HepG2 (cell line): ENCODE measurements around the gene CGNL1. TPM values are rescaled to one million over a fixed set of nuclear protein-coding genes. Genes with fewer than 3 reads are reported as not detected.

Experiments used
- ATAC-seq: fragments of 200-7000 bp; cut with Tn5 transposase; 3 replicates; pipeline ENCODE4 v1.9.1; 2020; ENCODE audit warnings: mild to moderate bottlenecking, moderate library complexity
- BruUV-seq: library from RNA; stranded (reverse); fragments of 400-500 nt; replicated peaks from 2 replicates; lab custom pipeline; 2021; lab: Mats Ljungman, UMichigan
- CTCF ChIA-PET: fragments of 300-600 bp; formaldehyde crosslinking; extraction: SDS; loops from one replicate; lab custom pipeline; 2021; ENCODE audit warnings: low total read pairs, inconsistent platforms, low intra/inter-chr PET ratio; lab: Yijun Ruan, JAX
- POLR2A ChIA-PET: fragments of 350-600 bp; sonication (Branson Sonifier 250); formaldehyde crosslinking; loops from one replicate; lab custom pipeline; 2020; ENCODE audit warnings: antibody characterized with exemption, inconsistent platforms; lab: Yijun Ruan, JAX
- DNase-seq: peaks from one replicate; pipeline ENCODE4 v3.0.0-alpha.2; 2015; ENCODE audit warnings: low spot score
- FAIRE-seq: peaks from 3 replicates; lab custom pipeline; 2011; peaks lifted over from hg19 to GRCh38; lab: Jason Lieb, UNC
- H2AFZ ChIP-seq: one replicate; pipeline ENCODE4 v1.6.1; 2011; ENCODE audit warnings: low read length, inconsistent platforms
- H3K27ac ChIP-seq: fragments of 300-600 bp; 3 replicates; pipeline ENCODE4 v1.8.0; 2011; ENCODE audit warnings: mixed run types, mild to moderate bottlenecking, mixed read lengths, low read length, inconsistent platforms; ENCODE audit not compliant: insufficient read depth; ENCODE audit errors: extremely low read length
- H3K27me3 ChIP-seq, 2 experiments: fragments of 200-600 bp in 1 of 2; 2 replicates in 1 of 2; 3 replicates in 1 of 2; pipeline versions ENCODE4 v1.6.0 to v1.8.0; 2011; ENCODE audit warnings: low read length in 2 of 2, mild to moderate bottlenecking in 2 of 2, moderate library complexity in 2 of 2, inconsistent platforms in 1 of 2; ENCODE audit not compliant: insufficient read depth in 2 of 2, control insufficient read depth in 1 of 2
- H3K36me3 ChIP-seq, 2 experiments: fragments of 200-600 bp in 1 of 2; replicated peaks in 1 of 2; 2 replicates in 1 of 2; 3 replicates in 1 of 2; pipeline versions ENCODE4 v1.5.1 to v1.8.0; 2011; ENCODE audit warnings: low read length in 2 of 2, inconsistent platforms in 1 of 2; ENCODE audit not compliant: insufficient read depth in 2 of 2, control insufficient read depth in 1 of 2
- H3K4me1 ChIP-seq: 2 replicates; pipeline ENCODE4 v1.5.1; 2012; ENCODE audit warnings: low read length, inconsistent platforms; ENCODE audit not compliant: insufficient read depth
- H3K4me2 ChIP-seq: 2 replicates; pipeline ENCODE4 v1.6.0; 2011; ENCODE audit warnings: low read depth, low read length, inconsistent platforms
- H3K4me3 ChIP-seq, 3 experiments: fragments of 200-600 bp in 1 of 3; sonication (generic), shearing (Covaris generic) in 1 of 3; replicated peaks in 1 of 3; 2 replicates each; pipeline ENCODE4 v1.5.1; 2011 to 2016; ENCODE audit warnings: low read length in 3 of 3, inconsistent platforms in 2 of 3, low read depth in 2 of 3, mild to moderate bottlenecking in 2 of 3, control low read depth in 1 of 3, mixed read lengths in 1 of 3; ENCODE audit not compliant: insufficient read depth in 1 of 3
- H3K79me2 ChIP-seq: one replicate; pipeline ENCODE4 v1.6.1; 2011; ENCODE audit warnings: low read length, inconsistent platforms; ENCODE audit not compliant: insufficient read depth
- H3K9ac ChIP-seq: 2 replicates; pipeline ENCODE4 v1.6.0; 2011; ENCODE audit warnings: mild to moderate bottlenecking, low read depth, low read length, inconsistent platforms; ENCODE audit not compliant: insufficient read depth
- H3K9me3 ChIP-seq: 2 replicates; pipeline ENCODE4 v1.5.1; 2012; ENCODE audit warnings: mild to moderate bottlenecking, low read length
- H4K20me1 ChIP-seq: 2 replicates; pipeline ENCODE4 v1.6.0; 2011; ENCODE audit warnings: inconsistent platforms, mild to moderate bottlenecking, low read length, moderate library complexity; ENCODE audit not compliant: insufficient read depth
- CHD2 ChIP-seq: IDR thresholded peaks from 2 replicates; pipeline ENCODE4 v1.6.1; 2011; ENCODE audit warnings: low read depth, low read length, improper control_type of control experiment
- CREBL2 ChIP-seq: sonication (generic); formaldehyde crosslinking; IDR thresholded peaks from 2 replicates; pipeline ENCODE4 v1.8.1; 2023; ENCODE audit warnings: missing genetic modification reagents, mild to moderate bottlenecking, borderline replicate concordance
- DNMT1 ChIP-seq: sonication (generic); formaldehyde crosslinking; IDR thresholded peaks from 2 replicates; pipeline ENCODE4 v1.5.1; 2020; ENCODE audit warnings: mild to moderate bottlenecking, missing genetic modification reagents
- HDAC2 ChIP-seq: sonication (generic); formaldehyde crosslinking; IDR thresholded peaks from 2 replicates; pipeline ENCODE4 v1.4.0; 2020; ENCODE audit warnings: missing genetic modification reagents
- HINFP ChIP-seq: sonication (generic); formaldehyde crosslinking; IDR thresholded peaks from 2 replicates; pipeline ENCODE4 v1.4.0; 2020; ENCODE audit warnings: low read depth, mild to moderate bottlenecking, missing genetic modification reagents
- SKI ChIP-seq: fragments of 450-650 bp; IDR thresholded peaks from one replicate; pipeline ENCODE4 v1.6.1; 2018; ENCODE audit warnings: mild to moderate bottlenecking; ENCODE audit not compliant: partially characterized antibody
- SYNCRIP ChIP-seq: fragments of 200-400 bp; formaldehyde crosslinking; IDR thresholded peaks from 2 replicates; pipeline ENCODE4 v1.6.1; 2018; ENCODE audit warnings: mild to moderate bottlenecking, low read depth, low read length; ENCODE audit not compliant: insufficient read depth
- TAF15 ChIP-seq: fragments of 200-400 bp; formaldehyde crosslinking; IDR thresholded peaks from one replicate; pipeline ENCODE4 v1.6.1; 2018; ENCODE audit warnings: mild to moderate bottlenecking, low read depth, low read length; ENCODE audit not compliant: poor library complexity, severe bottlenecking
- U2AF1 ChIP-seq: fragments of 200-400 bp; formaldehyde crosslinking; optimal IDR thresholded peaks from 2 replicates; pipeline ENCODE3; 2017; ENCODE audit warnings: mild to moderate bottlenecking, low read depth, low read length
- ZNF136 ChIP-seq: sonication (generic); formaldehyde crosslinking; IDR thresholded peaks from 2 replicates; pipeline ENCODE4 v1.8.1; 2022; ENCODE audit warnings: low read depth, mild to moderate bottlenecking, moderate library complexity, missing genetic modification reagents
- ZNF143 ChIP-seq: sonication (generic); formaldehyde crosslinking; IDR thresholded peaks from 2 replicates; pipeline ENCODE4 v1.4.0; 2020; ENCODE audit warnings: missing genetic modification reagents
- ZNF460 ChIP-seq: sonication (generic); formaldehyde crosslinking; IDR thresholded peaks from 2 replicates; pipeline ENCODE4 v1.5.1; 2020; ENCODE audit warnings: missing genetic modification reagents, mild to moderate bottlenecking, borderline replicate concordance
- ZNF709 ChIP-seq: sonication (generic); formaldehyde crosslinking; IDR thresholded peaks from 2 replicates; pipeline ENCODE4 v1.5.0; 2020; ENCODE audit warnings: mild to moderate bottlenecking, missing genetic modification reagents
- ZNF766 ChIP-seq: sonication (generic); formaldehyde crosslinking; IDR thresholded peaks from 2 replicates; pipeline ENCODE4 v1.5.0; 2020; ENCODE audit warnings: missing genetic modification reagents, borderline replicate concordance
- WGBS: methylation state at CpG from one replicate; pipeline ENCODE4 v1.1.6; 2017; ENCODE audit warnings: low lambda C conversion rate; 5-methylcytosine and 5-hydroxymethylcytosine counted together
- in situ Hi-C: cut with HindIII; loops from 2 replicates; pipeline ENCODE4 v1.10.0; 2017; ENCODE audit warnings: low pct_unique_long_range_greater_than_20kb; ENCODE audit not compliant: extremely low pct_ligation_motif_present
- intact Hi-C: fragments of 100-400 bp; cut with micrococcal nuclease; formaldehyde crosslinking; loops from one replicate; pipeline ENCODE4 v1.10.0; 2022; ENCODE audit not compliant: unreplicated experiment
- polyA plus RNA-seq, 8 experiments: library from polyadenylated mRNA; depleted of rRNA in 3 of 8; stranded (reverse) in 7 of 8; unstranded in 1 of 8; fragments of >200 nt; fragmentation: Illumina TruSeq in 4 of 8; extraction: Trizol in 4 of 8; gene quantifications; 2 replicates each; pipeline versions ENCODE4 v1.2.1 to v1.2.3, GENCODE V29; 2011 to 2016; ENCODE audit warnings: low read depth in 4 of 8, missing spikeins in 1 of 8, mixed read lengths in 1 of 8; ENCODE audit not compliant: insufficient read depth in 1 of 8
- total RNA-seq, 5 experiments: library from RNA; depleted of rRNA; stranded (reverse); fragments of >200 nt; fragmentation: Illumina TruSeq; extraction: Trizol; gene quantifications; 2 replicates each; pipeline ENCODE4 v1.2.3, GENCODE V29; 2016; ENCODE audit warnings: low read depth in 1 of 5

Gene CGNL1
- total and polyA plus RNA-seq, 2 of the 13 experiments (the other 11 are each of a cell fraction or from before 2014, with no cell fraction given) = 5.6 to 15.6 TPM

GRCh38 chr15:57389991-57390390 lies 13.7 kb downstream of the CGNL1 start:
- in situ Hi-C loops = no loop called here
- H2AFZ ChIP-seq = no peak overlapping the region
- no peak overlapping the region for H3K9ac ChIP-seq
- H3K27me3 ChIP-seq = no peaks in the 10 kb centered on the region
- FAIRE-seq (no peak), ATAC-seq (no peak), DNase-seq (no peak)
- H3K79me2 ChIP-seq = peaks cover 16% of the 10 kb centered on the region
- no peak overlapping the region for H3K4me2 ChIP-seq
- no peak overlapping the region for H3K4me3 ChIP-seq
- H3K27ac ChIP-seq = no peak overlapping the region
- TF ChIP-seq HDAC2 (CRISPR knock-in tag) (no peak), ZNF136 (CRISPR knock-in tag) (no peak), ZNF460 (no peak), ZNF709 (CRISPR knock-in tag) (no peak), ZNF766 (CRISPR knock-in tag) (no peak), SYNCRIP (no peak), CREBL2 (CRISPR knock-in tag) (no peak), SKI (no peak), CHD2 (no peak), DNMT1 (CRISPR knock-in tag) (no peak), U2AF1 (no peak), TAF15 (no peak), ZNF143 (no peak), HINFP (CRISPR knock-in tag) (no peak)
- POLR2A ChIA-PET = no interaction called here
- no TSS peak for BruUV-seq
- no peaks in the 10 kb centered on the region for H4K20me1 ChIP-seq
- CTCF ChIA-PET = no interaction called here
- H3K9me3 ChIP-seq = no peaks in the 10 kb centered on the region
- peaks cover 54% of the 10 kb centered on the region for H3K4me1 ChIP-seq
- WGBS = 100% methylated on average over 4 of the region's 4 CpGs
- intact Hi-C loops = loop anchor here (5.0 kb wide), 1 partner anchor 37 kb away; no protein-coding TSS in a partner anchor
- H3K36me3 ChIP-seq = no peaks in the 10 kb centered on the region
